Esophagus (tissue), 2 donors: ENCODE data around the gene MACROD2. TPM values are rescaled to one million over a fixed set of nuclear protein-coding genes. Genes with fewer than 3 reads are reported as not detected.

ENCODE experiments used
- H3K27ac ChIP-seq, 2 donors: one replicate each; pipeline ENCODE4 v1.5.1; 2013; ENCODE audit warnings: low read depth in 2 of 2, mild to moderate bottlenecking in 2 of 2, inconsistent platforms in 1 of 2, low read length in 1 of 2, moderate library complexity in 1 of 2
- H3K27me3 ChIP-seq, 2 donors: one replicate each; pipeline ENCODE4 v1.6.1; 2013; ENCODE audit warnings: low read length in 2 of 2, control low read depth in 1 of 2, mild to moderate bottlenecking in 1 of 2; ENCODE audit not compliant: insufficient read depth in 2 of 2, control insufficient read depth in 1 of 2
- H3K36me3 ChIP-seq, 2 donors: one replicate each; pipeline ENCODE4 v1.6.1; 2013; ENCODE audit warnings: low read length in 1 of 2; ENCODE audit not compliant: control insufficient read depth in 2 of 2, insufficient read depth in 2 of 2
- H3K4me1 ChIP-seq, 2 donors: one replicate each; pipeline ENCODE4 v1.6.1; 2013; ENCODE audit warnings: low read length in 1 of 2; ENCODE audit not compliant: control insufficient read depth in 2 of 2, insufficient read depth in 2 of 2
- H3K4me3 ChIP-seq, 2 donors: one replicate each; pipeline ENCODE4 v1.5.1; 2013; ENCODE audit warnings: low read length in 2 of 2, mild to moderate bottlenecking in 2 of 2, low read depth in 1 of 2, moderate library complexity in 1 of 2
- H3K9me3 ChIP-seq, 2 donors: one replicate each; pipeline ENCODE4 v1.6.1; 2013; ENCODE audit warnings: mild to moderate bottlenecking in 2 of 2, low read depth in 1 of 2, low read length in 1 of 2, moderate library complexity in 1 of 2; ENCODE audit not compliant: control insufficient read depth in 2 of 2, insufficient read depth in 1 of 2
- WGBS, 2 donors: extraction: QIAGEN DNeasy Blood & Tissue Kit; methylation state at CpG; one replicate each; pipeline ENCODE4 v1.1.7; 2013; 5-methylcytosine and 5-hydroxymethylcytosine counted together
- polyA plus RNA-seq, 2 donors: library from polyadenylated mRNA; stranded (reverse); fragments of 200-250 nt; gene quantifications; one replicate each; pipeline ENCODE4 v1.2.3, GENCODE V29; 2013
- donor health status: healthy with polysubstance abuse.
- donor health status: Bipolar disorder and iron deficiency.

Gene MACROD2
- polyA plus RNA-seq, 2 donors: 0.64 to 1.9 TPM

DNA sequence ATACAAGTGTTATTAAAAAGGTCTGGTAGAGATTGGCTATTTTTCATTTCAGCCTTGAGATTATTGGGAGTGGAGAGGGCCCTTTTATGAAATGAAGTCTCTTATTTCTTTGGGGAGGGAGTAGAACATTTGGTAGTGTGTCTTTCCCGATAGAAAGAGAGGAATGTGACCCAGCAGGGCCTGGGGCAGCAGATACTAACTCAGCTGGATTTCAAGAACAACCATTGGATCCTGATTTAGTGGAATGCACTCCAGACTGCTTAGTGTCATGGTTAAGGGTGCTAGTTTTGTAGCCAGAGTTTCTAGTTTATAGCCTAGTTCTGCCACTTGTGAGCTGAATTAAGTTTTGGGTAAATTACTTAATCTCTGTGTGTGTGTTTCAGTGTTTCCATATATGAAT lies 360.5 kb downstream of the MACROD2 start:
- Histone ChIP-seq H3K27ac (no peak overlapping the region), H3K9me3 (no peaks in the 10 kb centered on the region), H3K4me3 (no peak overlapping the region), H3K36me3 (no peaks in the 10 kb centered on the region), H3K27me3 (no peaks in the 10 kb centered on the region), H3K4me1 (no peaks in the 10 kb centered on the region)
- WGBS, 2 donors: 42 to 54% methylated on average over 1 of the region's 1 CpG

DNA sequence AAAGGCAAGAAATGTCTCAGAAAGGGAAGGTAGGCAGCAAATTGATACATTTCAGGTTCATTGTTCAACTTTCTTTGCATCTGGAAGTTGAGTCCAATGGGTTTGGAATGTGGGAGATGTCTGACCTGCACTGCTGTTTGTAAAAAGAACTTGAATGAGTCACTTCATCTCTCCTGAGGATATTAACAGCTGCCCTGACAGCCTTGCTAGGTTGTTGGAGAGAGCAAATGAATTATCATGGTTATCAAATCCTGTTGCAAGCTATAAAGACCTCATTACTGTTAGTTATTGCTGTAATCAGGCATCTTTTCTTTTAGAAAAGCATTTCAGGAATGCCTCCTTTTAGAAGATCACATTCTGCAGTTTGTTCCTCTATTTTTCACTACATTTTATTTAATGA lies 365.1 kb downstream of the MACROD2 start:
- H3K4me1 ChIP-seq: no peaks in the 10 kb centered on the region
- H3K9me3 ChIP-seq: no peaks in the 10 kb centered on the region
- H3K27ac ChIP-seq: no peak overlapping the region
- H3K27me3 ChIP-seq: no peaks in the 10 kb centered on the region
- H3K36me3 ChIP-seq: no peaks in the 10 kb centered on the region
- H3K4me3 ChIP-seq: no peak overlapping the region

DNA sequence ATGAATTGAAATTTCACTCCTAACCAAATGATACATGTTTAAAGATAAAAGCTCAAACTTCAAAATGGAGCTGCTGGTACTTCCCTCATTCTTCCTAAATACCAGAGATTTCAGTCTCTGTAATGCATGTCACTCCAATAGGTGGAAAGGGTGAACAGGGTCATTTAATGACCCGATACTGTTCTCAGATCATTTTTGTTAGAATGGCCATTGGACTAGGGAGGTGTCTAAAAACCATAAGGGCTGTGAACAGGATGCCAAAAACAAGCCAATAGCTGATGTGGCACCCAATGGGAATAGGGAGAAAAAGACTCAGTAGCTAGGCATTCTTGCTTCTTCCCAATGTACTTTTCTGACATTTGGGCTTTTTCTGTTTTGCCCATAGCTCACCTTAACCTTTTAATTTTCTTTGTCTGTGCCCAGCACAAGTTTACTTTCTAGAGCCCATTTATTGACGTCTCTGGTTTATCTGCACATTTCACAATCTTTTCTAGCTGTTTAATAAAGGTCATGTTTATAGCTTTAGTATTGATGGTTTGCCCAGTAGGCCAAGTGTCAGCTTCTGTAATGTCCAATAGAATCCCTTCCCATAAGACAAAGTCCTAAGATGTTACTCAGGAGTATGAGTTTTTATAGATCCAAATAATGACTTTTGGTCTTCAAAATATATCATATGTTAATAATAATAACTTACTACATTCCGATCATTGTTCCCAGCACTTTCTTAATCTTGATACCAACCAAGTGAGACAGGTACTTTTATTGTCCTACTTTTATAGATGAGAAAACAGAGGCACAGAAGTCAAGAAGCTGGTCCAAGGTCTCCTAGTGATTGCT lies 366.4 kb downstream of the MACROD2 start:
- WGBS, 2 donors: 78 to 90% methylated on average over 3 of the region's 3 CpGs
- no peak overlapping the region for H3K27ac ChIP-seq
- no peaks in the 10 kb centered on the region for H3K4me1 ChIP-seq
- no peaks in the 10 kb centered on the region for H3K36me3 ChIP-seq
- no peaks in the 10 kb centered on the region for H3K9me3 ChIP-seq
- H3K27me3 ChIP-seq: no peaks in the 10 kb centered on the region
- no peak overlapping the region for H3K4me3 ChIP-seq

DNA sequence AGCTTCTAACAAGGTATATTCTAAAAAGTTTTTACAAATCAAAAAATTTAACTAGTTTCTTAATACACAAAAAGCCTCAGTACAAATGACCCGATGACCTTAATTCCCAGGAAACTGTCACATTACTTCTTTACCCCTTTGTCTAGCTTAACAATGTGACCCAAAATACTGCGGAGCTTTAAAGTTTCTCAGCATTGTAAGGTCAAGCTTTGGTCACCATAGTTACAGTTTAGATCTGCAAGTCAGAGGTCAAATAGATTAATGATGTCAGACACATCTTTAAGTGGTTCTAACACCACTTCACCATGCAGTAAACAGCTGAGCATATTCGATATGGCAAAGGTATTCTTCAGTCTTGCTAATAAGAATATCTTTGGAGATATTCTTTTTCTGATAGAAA lies 378.9 kb downstream of the MACROD2 start:
- Histone ChIP-seq H3K27me3 (no peaks in the 10 kb centered on the region), H3K9me3 (no peaks in the 10 kb centered on the region), H3K36me3 (no peaks in the 10 kb centered on the region), H3K4me1 (no peaks in the 10 kb centered on the region), H3K27ac (no peak overlapping the region), H3K4me3 (no peak overlapping the region)
- 62 to 69% methylated on average over 3 of the region's 3 CpGs for WGBS, 2 donors

- Histone ChIP-seq H3K36me3 (no peaks in the 10 kb centered on the region), H3K4me1 (no peaks in the 10 kb centered on the region), H3K9me3 (no peaks in the 10 kb centered on the region), H3K27me3 (no peaks in the 10 kb centered on the region), H3K4me3 (no peak overlapping the region), H3K27ac (no peak overlapping the region)
- WGBS, 2 donors: 62 to 70% methylated on average over 4 of the region's 4 CpGs
Measured at GRCh38 chr20:14375416-14375985, 380.2 kb downstream of the MACROD2 start.

DNA sequence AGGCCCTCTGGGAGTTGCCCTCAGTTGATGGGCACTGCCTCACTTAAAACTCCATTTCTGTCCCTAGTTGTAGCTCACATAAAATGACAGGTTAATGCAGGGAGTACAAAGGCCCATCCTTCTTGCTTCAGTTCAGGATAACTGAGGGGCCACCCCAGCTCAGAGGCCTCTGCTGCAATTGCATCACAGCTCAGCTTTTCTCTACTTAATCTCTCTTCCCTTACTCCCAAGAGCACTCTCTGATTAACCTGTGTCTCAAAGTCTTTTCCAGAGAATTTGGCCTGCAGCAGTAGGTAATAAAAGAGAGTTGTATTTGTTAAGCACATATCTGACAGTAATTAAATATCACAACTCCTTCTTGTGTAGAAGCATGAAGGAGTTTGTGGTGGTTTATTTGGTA lies 383.0 kb downstream of the MACROD2 start:
- Histone ChIP-seq H3K27ac (no peak overlapping the region), H3K36me3 (no peaks in the 10 kb centered on the region), H3K4me1 (no peaks in the 10 kb centered on the region), H3K4me3 (no peak overlapping the region), H3K27me3 (no peaks in the 10 kb centered on the region), H3K9me3 (no peaks in the 10 kb centered on the region)

DNA sequence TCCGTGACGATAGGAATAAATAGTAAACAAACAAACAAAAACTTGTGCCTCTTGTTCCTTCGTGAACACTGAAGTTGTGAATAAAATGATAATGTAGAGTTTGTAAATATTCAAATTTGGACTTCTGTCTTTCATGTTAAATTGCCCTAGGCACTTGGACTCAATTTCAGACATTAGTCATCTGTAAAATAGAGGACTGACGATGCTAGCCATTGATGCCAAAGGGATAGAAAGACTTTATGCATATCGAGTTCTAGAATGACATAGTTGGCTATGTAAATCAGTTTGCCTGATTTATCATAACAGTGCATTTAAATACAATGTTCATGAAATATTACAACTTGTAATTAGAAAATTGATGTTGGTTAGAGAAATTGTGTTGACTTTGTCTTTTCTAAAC lies 388.0 kb downstream of the MACROD2 start:
- no peaks in the 10 kb centered on the region for H3K27me3 ChIP-seq
- no peaks in the 10 kb centered on the region for H3K4me1 ChIP-seq
- H3K4me3 ChIP-seq: no peak overlapping the region
- 53 to 69% methylated on average over 5 of the region's 5 CpGs for WGBS, 2 donors
- no peak overlapping the region for H3K27ac ChIP-seq
- no peaks in the 10 kb centered on the region for H3K36me3 ChIP-seq
- peaks cover 0 to 2% of the 10 kb centered on the region in 2 donors for H3K9me3 ChIP-seq

DNA sequence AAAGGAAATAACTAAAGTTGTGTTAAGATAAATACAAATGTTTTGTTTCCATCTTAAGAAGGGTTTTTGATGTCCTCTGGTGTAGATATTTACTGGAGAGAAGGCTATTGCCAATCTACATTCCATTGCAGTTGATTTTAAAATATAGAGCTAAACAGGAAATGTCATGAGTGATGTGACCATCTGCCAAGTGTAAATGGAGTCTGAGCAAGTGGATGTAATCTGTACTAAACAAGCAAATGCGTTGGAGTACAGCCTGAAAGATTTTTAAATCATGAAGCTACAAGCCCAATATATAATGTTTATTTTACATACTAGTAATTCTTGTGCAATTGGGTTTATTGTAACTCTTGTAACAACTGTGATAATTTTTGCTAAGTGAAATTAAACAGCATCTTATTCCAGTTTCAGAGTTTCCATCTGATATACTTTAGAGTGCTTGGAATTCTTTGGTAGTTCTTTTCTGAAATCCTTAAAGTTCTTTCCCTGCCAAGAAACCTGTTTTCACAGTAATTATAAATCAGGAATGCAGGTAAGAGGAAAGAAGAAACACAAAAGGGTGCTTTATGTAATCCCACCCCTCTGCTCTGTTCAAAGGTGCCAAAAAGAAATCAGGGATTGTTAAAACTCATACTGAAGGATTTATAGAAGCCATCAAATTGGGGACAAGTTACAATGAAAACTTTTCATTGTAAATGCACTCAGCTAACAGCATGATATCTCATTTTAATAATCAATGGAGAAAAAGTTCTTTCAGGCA lies 389.3 kb downstream of the MACROD2 start:
- Histone ChIP-seq H3K4me1 (no peaks in the 10 kb centered on the region), H3K4me3 (no peak overlapping the region), H3K27me3 (no peaks in the 10 kb centered on the region), H3K36me3 (no peaks in the 10 kb centered on the region), H3K27ac (no peak overlapping the region), H3K9me3 (peaks cover 0 to 2% of the 10 kb centered on the region in 2 donors)
- WGBS, 2 donors: 12 to 21% methylated on average over 1 of the region's 1 CpG

- WGBS, 2 donors: 66 to 71% methylated on average over 2 of the region's 2 CpGs
- no peaks in the 10 kb centered on the region for H3K4me1 ChIP-seq
- H3K27me3 ChIP-seq: no peaks in the 10 kb centered on the region
- no peak overlapping the region for H3K27ac ChIP-seq
- no peaks in the 10 kb centered on the region for H3K36me3 ChIP-seq
- H3K4me3 ChIP-seq: no peak overlapping the region
- peaks cover 0 to 2% of the 10 kb centered on the region in 2 donors for H3K9me3 ChIP-seq
Measured at GRCh38 chr20:14385176-14385740, 389.9 kb downstream of the MACROD2 start.
